Gastrocnemius medialis (tissue), 4 donors: ENCODE results near the gene APEX1. TPM values are rescaled to one million over a fixed set of nuclear protein-coding genes. Genes with fewer than 3 reads are reported as not detected.

Experiments used
- ATAC-seq, 2 donors: fragments of 150-250 bp; one replicate each; pipeline ENCODE4 v1.9.1; 2016
- DNase-seq, 2 donors: peaks; one replicate each; pipeline ENCODE4 v3.0.0-alpha.2; 2019
- H3K27ac ChIP-seq, 4 donors: fragments of 200-600 bp; sonication (generic); 1 replicate in 1 of 4; 2 replicates in 3 of 4; pipeline ENCODE4 v1.5.1; 2016 to 2018; ENCODE audit warnings: mild to moderate bottlenecking in 2 of 4, moderate library complexity in 1 of 4
- H3K27me3 ChIP-seq, 3 donors: fragments of 200-600 bp; sonication (generic) in 2 of 3; 1 replicate in 1 of 3; 2 replicates in 2 of 3; pipeline versions ENCODE4 v1.5.1 to v1.6.0; 2016 to 2019; ENCODE audit warnings: mild to moderate bottlenecking in 1 of 3, moderate library complexity in 1 of 3
- H3K36me3 ChIP-seq, 2 donors: fragments of 200-600 bp; sonication (generic) in 1 of 2; one replicate each; pipeline ENCODE4 v1.5.1; 2017 to 2018
- H3K4me1 ChIP-seq, 2 donors: fragments of 200-600 bp; sonication (generic) in 1 of 2; one replicate each; pipeline ENCODE4 v1.5.1; 2016 to 2017; ENCODE audit warnings: mild to moderate bottlenecking in 2 of 2
- H3K4me3 ChIP-seq, 4 donors: fragments of 200-600 bp; sonication (generic) in 3 of 4; 1 replicate in 1 of 4; 2 replicates in 3 of 4; pipeline ENCODE4 v1.5.1; 2016 to 2019; ENCODE audit warnings: mild to moderate bottlenecking in 2 of 4
- H3K9me3 ChIP-seq, 3 donors: fragments of 200-600 bp; sonication (generic) in 2 of 3; 1 replicate in 1 of 3; 2 replicates in 2 of 3; pipeline ENCODE4 v1.5.1; 2016 to 2019
- POLR2A ChIP-seq, 2 donors: fragments of 450-650 bp; IDR thresholded peaks; one replicate each; pipeline ENCODE4 v1.6.1; 2017; ENCODE audit warnings: antibody characterized with exemption in 2 of 2, mild to moderate bottlenecking in 2 of 2, moderate library complexity in 2 of 2
- in situ Hi-C, 4 donors: fragments of 200-750 bp; cut with MboI; loops; one replicate each; pipeline versions ENCODE4 v1.15.0 to v1.8.0; 2017; ENCODE audit warnings: low sequenced_read_pairs in 4 of 4
- intact Hi-C: fragments of 100-400 bp; cut with DNase I; formaldehyde crosslinking; loops from one replicate; pipeline ENCODE4 v1.15.1; 2023; ENCODE audit warnings: low total_unique reads
- total RNA-seq, 4 donors: library from RNA; depleted of rRNA; stranded (reverse); fragments of >200 nt; gene quantifications; one replicate each; pipeline versions ENCODE4 v1.1.0 to v1.2.3, GENCODE V29; 2016
- TF ChIP-seq, protein P1 (sequence below), 5 experiments: fragments of 450-650 bp in 3 of 5; fragments of 200-600 bp in 2 of 5; sonication (generic) in 2 of 5; IDR thresholded peaks in 4 of 5; conservative IDR thresholded peaks in 1 of 5; 1 replicate in 4 of 5; 2 replicates in 1 of 5; pipeline ENCODE4 v1.5.1; 2016 to 2019; ENCODE audit warnings: antibody characterized with exemption in 5 of 5, mild to moderate bottlenecking in 3 of 5, moderate library complexity in 3 of 5

The APEX1 gene
- total RNA-seq, result 100 to 1,000 TPM in 2 of 4 donors, 10 to 100 TPM in 2; 65.6 to 132 (median 94.2) TPM

DNA sequence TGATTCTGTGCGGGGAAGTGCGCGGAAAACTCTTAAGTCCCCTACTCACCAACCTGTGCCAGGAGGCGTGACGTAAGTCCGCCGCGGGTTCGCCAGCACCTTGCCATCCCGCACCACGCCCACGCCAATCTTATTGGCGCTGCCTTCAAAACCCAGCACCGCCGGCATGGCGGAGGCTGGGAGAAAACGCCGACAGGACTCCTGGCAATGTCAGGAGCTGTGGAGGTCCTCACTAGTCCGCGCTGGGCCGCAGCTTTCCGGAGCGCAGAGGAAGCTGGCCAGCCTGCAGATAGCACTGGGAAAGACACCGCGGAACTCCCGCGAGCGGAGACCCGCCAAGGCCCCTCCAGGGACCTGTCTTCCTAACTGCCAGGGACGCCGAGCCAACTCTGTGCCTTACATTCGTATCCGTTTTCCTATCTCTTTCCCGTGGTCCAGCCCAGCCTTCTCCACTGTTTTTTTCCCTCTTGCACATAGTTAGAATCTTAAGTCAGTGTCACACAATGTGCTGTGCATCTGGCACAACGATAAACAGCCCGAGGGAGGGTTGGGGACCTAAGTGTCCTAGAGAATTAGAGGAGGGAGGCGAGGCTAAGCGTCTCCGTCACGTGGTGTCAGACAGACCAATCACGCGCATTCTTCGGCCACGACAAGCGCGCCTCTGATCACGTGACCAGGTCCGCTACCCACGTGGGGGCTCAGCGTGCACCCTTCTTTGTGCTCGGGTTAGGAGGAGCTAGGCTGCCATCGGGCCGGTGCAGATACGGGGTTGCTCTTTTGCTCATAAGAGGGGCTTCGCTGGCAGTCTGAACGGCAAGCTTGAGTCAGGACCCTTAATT, at the start of gene APEX1, which contains the start of gene OSGEP:
Gene APEX1, plus strand, starts transcription at position 711 of the 839 bp plus-strand sequence. CDS start 420 bp downstream, outside the sequence.
Gene OSGEP, minus strand, starts transcription at position 297 of the 839 bp plus-strand sequence. Its CDS starts 129 bp downstream, at position 168.
- Histone ChIP-seq H3K4me1 (peaks cover 23 to 29% of the 10 kb centered on the region in 2 donors), H3K27ac (peak within 1 kb of the TSS; percentile 86 to 98 (median 98)), H3K9me3 (no peaks in the 10 kb centered on the region), H3K27me3 (no peaks in the 10 kb centered on the region), H3K4me3 (peak within 1 kb of the TSS; percentile 81 to 88 (median 87)), H3K36me3 (peaks cover 0 to 55% of the 10 kb centered on the region in 2 donors)
- peak; percentile 91 to 95 for TF ChIP-seq POLR2A (IDR thresholded peaks at IDR 0.05)
- TF ChIP-seq, protein P1, sequence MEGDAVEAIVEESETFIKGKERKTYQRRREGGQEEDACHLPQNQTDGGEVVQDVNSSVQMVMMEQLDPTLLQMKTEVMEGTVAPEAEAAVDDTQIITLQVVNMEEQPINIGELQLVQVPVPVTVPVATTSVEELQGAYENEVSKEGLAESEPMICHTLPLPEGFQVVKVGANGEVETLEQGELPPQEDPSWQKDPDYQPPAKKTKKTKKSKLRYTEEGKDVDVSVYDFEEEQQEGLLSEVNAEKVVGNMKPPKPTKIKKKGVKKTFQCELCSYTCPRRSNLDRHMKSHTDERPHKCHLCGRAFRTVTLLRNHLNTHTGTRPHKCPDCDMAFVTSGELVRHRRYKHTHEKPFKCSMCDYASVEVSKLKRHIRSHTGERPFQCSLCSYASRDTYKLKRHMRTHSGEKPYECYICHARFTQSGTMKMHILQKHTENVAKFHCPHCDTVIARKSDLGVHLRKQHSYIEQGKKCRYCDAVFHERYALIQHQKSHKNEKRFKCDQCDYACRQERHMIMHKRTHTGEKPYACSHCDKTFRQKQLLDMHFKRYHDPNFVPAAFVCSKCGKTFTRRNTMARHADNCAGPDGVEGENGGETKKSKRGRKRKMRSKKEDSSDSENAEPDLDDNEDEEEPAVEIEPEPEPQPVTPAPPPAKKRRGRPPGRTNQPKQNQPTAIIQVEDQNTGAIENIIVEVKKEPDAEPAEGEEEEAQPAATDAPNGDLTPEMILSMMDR (IDR thresholded peaks at IDR 0.05 in 4 of 5, conservative IDR thresholded peaks at IDR 0.05 in 1 of 5), result peak in 3 of 5 experiments; percentile 20 to 51 (median 51)
- DNase-seq (peak; percentile 99), ATAC-seq (peak; percentile 95 to 96)
- intact Hi-C loops, result loop anchor here (1.0 kb wide), 3 partner anchors 20 to 156 kb away; partner anchors contain the start of gene TEP1
- in situ Hi-C loops, result loop anchor here (25.0 kb wide), 2 partner anchors 117 to 583 kb away; partner anchors contain the start of genes CCNB1IP1 (in 3 of the 4), PARP2 (in 3 of the 4), NDRG2 (in 1 of the 4) and RNASE13 (in 1 of the 4)

DNA sequence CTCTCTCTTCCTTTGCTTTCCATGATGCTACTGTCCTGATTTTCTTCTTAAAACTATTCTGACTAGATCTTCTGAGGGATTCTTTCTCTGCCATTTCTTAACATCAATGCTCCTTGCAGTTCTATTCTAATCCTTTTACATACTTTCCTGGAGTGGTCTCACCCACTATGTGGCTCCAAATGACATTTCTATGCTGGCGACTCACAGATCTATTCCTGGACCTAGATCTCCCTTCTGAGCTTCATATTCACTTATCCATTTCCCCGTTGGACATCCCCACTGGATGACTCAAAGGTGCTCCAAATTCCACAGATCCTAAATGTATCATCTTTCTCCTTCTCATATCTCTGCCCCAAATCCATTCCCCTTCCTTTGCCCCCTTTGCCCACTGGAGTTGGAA, 45.8 kb upstream of the APEX1 start:
- intact Hi-C loops (no loop called here), in situ Hi-C loops (loop anchor here in 2 of 4 donors (25.0 kb wide), 1 partner anchor 203 kb away; no protein-coding TSS in a partner anchor)
- Histone ChIP-seq H3K27ac (peak overlapping the region; percentile 4 to 66 (median 40)), H3K4me3 (no peak overlapping the region), H3K4me1 (peaks cover 24 to 32% of the 10 kb centered on the region in 2 donors), H3K36me3 (peaks cover 0 to 39% of the 10 kb centered on the region in 2 donors), H3K9me3 (no peaks in the 10 kb centered on the region), H3K27me3 (no peaks in the 10 kb centered on the region)
- ATAC-seq (peak; percentile 8 to 64), DNase-seq (peak in 1 of 2 donors; percentile 25)
- TF ChIP-seq, protein P1 (IDR thresholded peaks at IDR 0.05 in 4 of 5, conservative IDR thresholded peaks at IDR 0.05 in 1 of 5), result no peak
- TF ChIP-seq POLR2A (IDR thresholded peaks at IDR 0.05), result no peak

DNA sequence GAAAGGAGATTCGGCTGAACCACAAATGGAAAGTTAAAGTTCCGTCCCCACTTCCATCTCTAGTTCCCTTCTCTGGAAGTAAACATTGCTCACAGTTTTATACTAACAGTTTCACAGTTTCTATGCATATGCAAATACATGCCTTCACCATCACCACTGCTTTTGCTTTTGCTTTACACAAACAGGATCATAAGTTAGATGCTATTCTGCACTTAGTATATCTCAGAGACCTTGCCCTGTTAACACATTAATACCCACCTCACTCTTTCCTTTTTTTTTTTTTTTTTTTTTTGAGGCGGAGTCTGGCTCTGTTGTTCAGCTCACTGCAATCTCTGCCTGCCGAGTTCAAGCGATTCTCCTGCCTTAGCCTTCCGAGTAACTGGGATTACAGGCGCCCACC, 42.6 kb upstream of the APEX1 start:
- H3K4me3 ChIP-seq, result peak overlapping the region; percentile 79 to 91 (median 85)
- H3K27ac ChIP-seq, result peak overlapping the region; percentile 94 to 97 (median 96)
- DNase-seq, result no peak
- no peak for ATAC-seq
- no peaks in the 10 kb centered on the region for H3K27me3 ChIP-seq
- H3K9me3 ChIP-seq, result no peaks in the 10 kb centered on the region
- H3K4me1 ChIP-seq, result peaks cover 25 to 32% of the 10 kb centered on the region in 2 donors
- no peak for TF ChIP-seq POLR2A (IDR thresholded peaks at IDR 0.05)
- TF ChIP-seq, protein P1 (IDR thresholded peaks at IDR 0.05 in 4 of 5, conservative IDR thresholded peaks at IDR 0.05 in 1 of 5), result no peak
- in situ Hi-C loops (loop anchor here (5.0 to 25.0 kb wide), 5 partner anchors 52 to 200 kb away; partner anchors contain the start of genes PIP4P1 (in 1 of the 4) and PNP (in 1 of the 4)), intact Hi-C loops (loop anchor here (2.0 kb wide), 3 partner anchors 58 to 270 kb away; no protein-coding TSS in a partner anchor)
- peaks cover 0 to 8% of the 10 kb centered on the region in 2 donors for H3K36me3 ChIP-seq

DNA sequence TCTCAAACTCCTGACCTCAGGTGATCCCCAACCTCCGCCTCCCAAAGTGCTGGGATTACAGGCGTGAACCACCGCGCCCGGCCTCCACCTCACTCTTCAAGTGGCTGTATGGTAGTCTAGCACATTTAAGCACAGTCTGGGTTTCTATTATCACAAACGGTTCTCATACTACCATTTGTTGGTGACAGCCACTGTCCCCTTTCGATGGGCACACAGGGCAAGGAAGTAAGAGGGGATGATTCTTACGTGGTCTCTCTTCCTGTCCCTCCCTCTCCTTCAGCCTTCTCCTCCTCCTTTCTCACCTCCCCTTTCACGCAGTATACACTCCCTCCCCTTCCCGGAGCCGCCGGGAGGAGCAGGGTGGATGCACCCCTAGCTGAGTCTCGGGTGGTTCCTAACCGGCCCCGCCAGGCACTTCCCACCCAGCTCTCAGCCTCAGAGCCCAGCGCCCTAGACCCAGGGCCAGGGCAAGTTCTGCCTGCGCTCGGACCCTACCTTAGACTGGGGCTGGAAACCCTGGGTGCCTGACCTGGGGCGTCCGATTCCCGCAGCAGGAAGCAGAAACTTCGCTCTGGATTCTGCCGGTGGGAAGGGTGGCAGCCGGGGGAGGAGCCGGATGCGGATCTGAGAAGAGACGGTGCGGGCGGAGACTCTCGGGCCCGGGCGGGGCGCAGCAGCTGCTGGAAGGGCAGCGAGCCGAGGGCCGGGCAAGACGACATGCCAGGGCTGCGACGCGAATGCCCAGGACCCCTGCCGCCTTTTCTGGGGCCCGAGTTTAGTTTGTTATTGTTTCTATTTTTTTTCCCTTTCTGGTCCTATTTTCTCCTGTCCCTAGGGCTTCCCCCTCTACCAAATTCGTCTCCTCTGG, 41.9 kb upstream of the APEX1 start, which contains the start of gene TEP1:
Gene TEP1, minus strand, starts transcription at position 626 of the 868 bp plus-strand sequence. CDS start 5,062 bp downstream, outside the sequence.
- intact Hi-C loops (loop anchor here (1.0 to 2.0 kb wide), 5 partner anchors 42 to 270 kb away; partner anchors contain the start of genes APEX1 and PARP2), in situ Hi-C loops (loop anchor here (5.0 to 25.0 kb wide), 5 partner anchors 52 to 199 kb away; partner anchors contain the start of genes PIP4P1 (in 1 of the 4) and PNP (in 1 of the 4))
- no peaks in the 10 kb centered on the region for H3K9me3 ChIP-seq
- H3K27me3 ChIP-seq, result no peaks in the 10 kb centered on the region
- H3K27ac ChIP-seq, result peak within 1 kb of the TSS; percentile 94 to 97 (median 96)
- peaks cover 0 to 1% of the 10 kb centered on the region in 2 donors for H3K36me3 ChIP-seq
- H3K4me3 ChIP-seq, result peak within 1 kb of the TSS; percentile 79 to 91 (median 85)
- DNase-seq, result peak; percentile 83 to 88
- TF ChIP-seq POLR2A (IDR thresholded peaks at IDR 0.05), result peak; percentile 75 to 83
- TF ChIP-seq, protein P1 (IDR thresholded peaks at IDR 0.05 in 4 of 5, conservative IDR thresholded peaks at IDR 0.05 in 1 of 5), result no peak
- peak; percentile 89 to 93 for ATAC-seq
- peaks cover 25 to 34% of the 10 kb centered on the region in 2 donors for H3K4me1 ChIP-seq
